ENCODE results near the gene MCEMP1.
A peak's percentile ranks its signal among the peaks of the same experiment; 100 is the strongest.

Gene MCEMP1

GRCh38 chr19:7676854-7677253 is at the start of gene MCEMP1:
MCEMP1 (plus strand) TSS chr19:7677090; CDS start chr19:7677121, 31 bp downstream.
- no peak for DNase-seq (ENCODE audit: low read depth)

- no peak for DNase-seq (ENCODE audit: low read depth)
These were observed 49.7 kb upstream of the MCEMP1 start for GRCh38 chr19:7627166-7627565.

GRCh38 chr19:7628589-7629311 is 48.1 kb upstream of the MCEMP1 start:
- no peak for DNase-seq (ENCODE audit: low read depth)

- peak; percentile 86 for DNase-seq (ENCODE audit: low read depth)
These were observed 47.4 kb upstream of the MCEMP1 start, which contains the start of the genes PET100 and XAB2 for GRCh38 chr19:7629347-7630054. PET100 (plus strand) TSS chr19:7629793; CDS start chr19:7629834, 41 bp downstream. XAB2 (minus strand) TSS chr19:7629545; CDS start chr19:7629527, 18 bp downstream.

- no peak for DNase-seq (ENCODE audit: low read depth)
These were observed 45.3 kb upstream of the MCEMP1 start for GRCh38 chr19:7631577-7631976.

- DNase-seq (ENCODE audit: low read depth): no peak
These were observed 44.3 kb upstream of the MCEMP1 start for GRCh38 chr19:7632340-7633203.

- DNase-seq (ENCODE audit: low read depth): no peak
These were observed 43.2 kb upstream of the MCEMP1 start, which contains the start of gene PCP2 for GRCh38 chr19:7633698-7634097. PCP2 (minus strand) TSS chr19:7633719; CDS start chr19:7633457, 262 bp downstream.

- no peak for DNase-seq (ENCODE audit: low read depth)
These were observed 41.2 kb upstream of the MCEMP1 start for GRCh38 chr19:7635670-7636069.

- DNase-seq (ENCODE audit: low read depth): no peak
These were observed 40.6 kb upstream of the MCEMP1 start for GRCh38 chr19:7636317-7636690.

GRCh38 chr19:7636691-7637373 is 40.1 kb upstream of the MCEMP1 start, which contains the start of gene STXBP2:
STXBP2 (plus strand) TSS chr19:7637110; CDS start chr19:7637150, 40 bp downstream.
- DNase-seq (ENCODE audit: low read depth): peak; percentile 88

- no peak for DNase-seq (ENCODE audit: low read depth)
These were observed 39.3 kb upstream of the MCEMP1 start for GRCh38 chr19:7637374-7638256.

- no peak for DNase-seq (ENCODE audit: low read depth)
These were observed 38.0 kb upstream of the MCEMP1 start for GRCh38 chr19:7638802-7639465.

- DNase-seq (ENCODE audit: low read depth): no peak
These were observed 37.0 kb upstream of the MCEMP1 start for GRCh38 chr19:7639863-7640348.

GRCh38 chr19:7640803-7641202 is 36.1 kb upstream of the MCEMP1 start:
- no peak for DNase-seq (ENCODE audit: low read depth)

GRCh38 chr19:7641290-7642276 is 35.3 kb upstream of the MCEMP1 start:
- no peak for DNase-seq (ENCODE audit: low read depth)

GRCh38 chr19:7642295-7643030 is 34.4 kb upstream of the MCEMP1 start:
- DNase-seq (ENCODE audit: low read depth): no peak

GRCh38 chr19:7643031-7643415 is 33.9 kb upstream of the MCEMP1 start:
- no peak for DNase-seq (ENCODE audit: low read depth)
